Activated naive CD4-positive, alpha-beta T cell treated with anti-CD3 and anti-CD28 coated beads for 36 hours (primary cell): ENCODE data around the gene SPEF1. TPM values are rescaled to one million over a fixed set of nuclear protein-coding genes. Genes with fewer than 3 reads are reported as not detected.

Source experiments
- CTCF ChIA-PET: fragments of 350-600 bp; sonication (Branson Sonifier 250); formaldehyde crosslinking; loops from one replicate; lab custom pipeline; 2021; ENCODE audit warnings: antibody characterized with exemption; lab: Charles Lee
- DNase-seq: peaks from one replicate; pipeline ENCODE4 v3.0.0-alpha.2; 2020
- H3K27ac Mint-ChIP-seq: one replicate; pipeline ENCODE4 v1.8.0; 2021; ENCODE audit warnings: mild to moderate bottlenecking, mixed read lengths
- H3K27me3 Mint-ChIP-seq: one replicate; pipeline ENCODE4 v1.8.0; 2021; ENCODE audit warnings: low read depth, mixed read lengths
- H3K36me3 Mint-ChIP-seq: one replicate; pipeline ENCODE4 v1.8.0; 2021; ENCODE audit warnings: low read depth, mixed read lengths
- H3K4me1 Mint-ChIP-seq: one replicate; pipeline ENCODE4 v1.8.0; 2021; ENCODE audit warnings: low read depth, mixed read lengths
- H3K4me3 Mint-ChIP-seq: one replicate; pipeline ENCODE4 v1.8.0; 2021; ENCODE audit warnings: mild to moderate bottlenecking, moderate library complexity, mixed read lengths
- H3K9me3 Mint-ChIP-seq: one replicate; pipeline ENCODE4 v1.8.0; 2021; ENCODE audit warnings: mixed read lengths
- intact Hi-C: fragments of 100-400 bp; cut with micrococcal nuclease; formaldehyde crosslinking; loops from one replicate; pipeline ENCODE4 v1.15.1; 2023
- total RNA-seq, 2 experiments: library from RNA; stranded (reverse); gene quantifications; one replicate each; pipeline ENCODE4 v1.2.3, GENCODE V29; 2021

Gene SPEF1
- total RNA-seq, 2 experiments from 2014 or later: not detected

- DNase-seq: no peak
- H3K36me3 Mint-ChIP-seq: peaks cover 10% of the 10 kb centered on the region
- H3K4me3 Mint-ChIP-seq: peak overlapping the region; percentile 83
- H3K27me3 Mint-ChIP-seq: peaks cover 1% of the 10 kb centered on the region
- CTCF ChIA-PET: interaction anchor here (0.7 to 5.9 kb wide), 10 partner anchors 10 to 85 kb away, joined by 3 to 58 read pairs (median 4); partner anchors contain the start of genes ADISSP, AP5S1 and CDC25B
- peaks cover 51% of the 10 kb centered on the region for H3K4me1 Mint-ChIP-seq
- no peaks in the 10 kb centered on the region for H3K9me3 Mint-ChIP-seq
- peak overlapping the region; percentile 44 for H3K27ac Mint-ChIP-seq
- intact Hi-C loops: loop anchor here (1.0 to 2.0 kb wide), 7 partner anchors 18 to 229 kb away; partner anchors contain the start of genes ADISSP, AP5S1, MAVS and PANK2
These were observed 4.2 kb upstream of the SPEF1 start for GRCh38 chr20:3785240-3786125.

GRCh38 chr20:3784863-3785239, 3.6 kb upstream of the SPEF1 start:
- H3K27me3 Mint-ChIP-seq: peaks cover 2% of the 10 kb centered on the region
- H3K27ac Mint-ChIP-seq: peak overlapping the region; percentile 44
- H3K36me3 Mint-ChIP-seq: peaks cover 10% of the 10 kb centered on the region
- H3K9me3 Mint-ChIP-seq: no peaks in the 10 kb centered on the region
- peaks cover 53% of the 10 kb centered on the region for H3K4me1 Mint-ChIP-seq
- CTCF ChIA-PET: interaction anchor here (1.2 to 5.9 kb wide), 3 partner anchors 29 to 36 kb away, joined by 3 to 58 read pairs (median 5); partner anchors contain the start of gene AP5S1
- peak overlapping the region; percentile 40 for H3K4me3 Mint-ChIP-seq
- no peak for DNase-seq
- intact Hi-C loops: no loop called here

GRCh38 chr20:3784216-3784853, 3.1 kb upstream of the SPEF1 start:
- no peak for DNase-seq
- H3K27ac Mint-ChIP-seq: peak overlapping the region; percentile 44
- peaks cover 53% of the 10 kb centered on the region for H3K4me1 Mint-ChIP-seq
- intact Hi-C loops: no loop called here
- peaks cover 10% of the 10 kb centered on the region for H3K36me3 Mint-ChIP-seq
- H3K9me3 Mint-ChIP-seq: no peaks in the 10 kb centered on the region
- H3K4me3 Mint-ChIP-seq: peak overlapping the region; percentile 40
- CTCF ChIA-PET: interaction anchor here (1.2 to 5.9 kb wide), 4 partner anchors 29 to 36 kb away, joined by 3 to 58 read pairs (median 5); partner anchors contain the start of gene AP5S1
- peaks cover 7% of the 10 kb centered on the region for H3K27me3 Mint-ChIP-seq

GRCh38 chr20:3783511-3784195, 2.4 kb upstream of the SPEF1 start:
- H3K4me1 Mint-ChIP-seq: peaks cover 49% of the 10 kb centered on the region
- H3K9me3 Mint-ChIP-seq: no peaks in the 10 kb centered on the region
- H3K27ac Mint-ChIP-seq: no peak overlapping the region
- H3K27me3 Mint-ChIP-seq: peaks cover 10% of the 10 kb centered on the region
- intact Hi-C loops: no loop called here
- peaks cover 10% of the 10 kb centered on the region for H3K36me3 Mint-ChIP-seq
- H3K4me3 Mint-ChIP-seq: no peak overlapping the region
- CTCF ChIA-PET: interaction anchor here (2.0 kb wide), 1 partner anchor 37 kb away, joined by 5 read pairs; the partner anchor contains the start of gene AP5S1
- DNase-seq: no peak

- H3K9me3 Mint-ChIP-seq: no peaks in the 10 kb centered on the region
- peaks cover 10% of the 10 kb centered on the region for H3K36me3 Mint-ChIP-seq
- peaks cover 47% of the 10 kb centered on the region for H3K4me1 Mint-ChIP-seq
- intact Hi-C loops: no loop called here
- CTCF ChIA-PET: interaction anchor here (2.0 kb wide), 1 partner anchor 37 kb away, joined by 5 read pairs; the partner anchor contains the start of gene AP5S1
- no peak for DNase-seq
- H3K27ac Mint-ChIP-seq: no peak overlapping the region
- H3K4me3 Mint-ChIP-seq: no peak overlapping the region
- H3K27me3 Mint-ChIP-seq: peaks cover 12% of the 10 kb centered on the region
These were observed 1.8 kb upstream of the SPEF1 start for GRCh38 chr20:3783068-3783489.

- H3K4me1 Mint-ChIP-seq: peaks cover 49% of the 10 kb centered on the region
These were observed 1.3 kb upstream of the SPEF1 start for GRCh38 chr20:3782597-3782996.

GRCh38 chr20:3778976-3779375, 2.3 kb downstream of the SPEF1 start:
- Mint-ChIP-seq H3K9me3 (no peaks in the 10 kb centered on the region), H3K36me3 (peaks cover 3% of the 10 kb centered on the region), H3K4me1 (peaks cover 38% of the 10 kb centered on the region), H3K27ac (no peak overlapping the region), H3K27me3 (peaks cover 16% of the 10 kb centered on the region), H3K4me3 (no peak overlapping the region)
- no peak for DNase-seq
- intact Hi-C loops: loop anchor here (1.0 kb wide), 1 partner anchor 11 kb away; no protein-coding TSS in a partner anchor
- CTCF ChIA-PET: interaction anchor here (0.7 to 3.1 kb wide), 9 partner anchors 11 to 329 kb away, joined by 3 to 8 read pairs (median 4); partner anchors contain the start of genes ADISSP and AP5S1

More at GRCh38 chr20:3782597-3782996, 1.3 kb upstream of the SPEF1 start:
- no peaks in the 10 kb centered on the region for H3K9me3 Mint-ChIP-seq
- H3K4me3 Mint-ChIP-seq: no peak overlapping the region
- DNase-seq: no peak
- CTCF ChIA-PET: interaction anchor here (0.6 to 2.0 kb wide), 2 partner anchors 38 to 456 kb away, joined by 3 to 5 read pairs; partner anchors contain the start of gene AP5S1
- H3K36me3 Mint-ChIP-seq: peaks cover 10% of the 10 kb centered on the region
- H3K27me3 Mint-ChIP-seq: peaks cover 12% of the 10 kb centered on the region
- intact Hi-C loops: no loop called here
- no peak overlapping the region for H3K27ac Mint-ChIP-seq

GRCh38 chr20:3777716-3778629, 3.3 kb downstream of the SPEF1 start:
- intact Hi-C loops: loop anchor here (1.0 kb wide), 1 partner anchor 10 kb away; no protein-coding TSS in a partner anchor
- Mint-ChIP-seq H3K27me3 (peaks cover 16% of the 10 kb centered on the region), H3K4me1 (peaks cover 31% of the 10 kb centered on the region), H3K36me3 (no peaks in the 10 kb centered on the region), H3K9me3 (no peaks in the 10 kb centered on the region), H3K27ac (no peak overlapping the region), H3K4me3 (peak overlapping the region; percentile 66)
- CTCF ChIA-PET: interaction anchor here (0.6 to 3.1 kb wide), 10 partner anchors 9 to 106 kb away, joined by 3 to 8 read pairs (median 4); partner anchors contain the start of genes ADISSP and AP5S1
- peak; percentile 38 for DNase-seq

GRCh38 chr20:3777381-3777715, 3.9 kb downstream of the SPEF1 start:
- intact Hi-C loops: no loop called here
- Mint-ChIP-seq H3K9me3 (no peaks in the 10 kb centered on the region), H3K4me1 (peaks cover 31% of the 10 kb centered on the region), H3K36me3 (no peaks in the 10 kb centered on the region), H3K4me3 (peak overlapping the region; percentile 66), H3K27ac (no peak overlapping the region), H3K27me3 (peaks cover 16% of the 10 kb centered on the region)
- DNase-seq: no peak
- CTCF ChIA-PET: interaction anchor here (0.6 to 3.1 kb wide), 3 partner anchors 9 to 26 kb away, joined by 3 to 8 read pairs (median 5); no protein-coding TSS in a partner anchor

- Mint-ChIP-seq H3K9me3 (no peaks in the 10 kb centered on the region), H3K36me3 (no peaks in the 10 kb centered on the region), H3K4me1 (peaks cover 17% of the 10 kb centered on the region), H3K27me3 (peaks cover 15% of the 10 kb centered on the region), H3K27ac (no peak overlapping the region), H3K4me3 (no peak overlapping the region)
- intact Hi-C loops: no loop called here
- CTCF ChIA-PET: interaction anchor here (1.1 kb wide), 1 partner anchor 43 kb away, joined by 3 read pairs; no protein-coding TSS in a partner anchor
- no peak for DNase-seq
These were observed 5.7 kb downstream of the SPEF1 start for GRCh38 chr20:3775457-3776108.
